B cell (primary cell): ENCODE measurements around the gene CENPVL1. TPM values are rescaled to one million over a fixed set of nuclear protein-coding genes. Genes with fewer than 3 reads are reported as not detected.
"Not testable (repeated sequence)": the region's sequence is repeated elsewhere in the genome, so short reads cannot be mapped to it uniquely, and the experiment has no call there.

Source experiments
- ATAC-seq: fragments of 200-7000 bp; cut with Tn5 transposase; one replicate; pipeline ENCODE4 v1.10.0; 2021; ENCODE audit warnings: low read depth, mild to moderate bottlenecking, moderate number of reproducible peaks, moderate library complexity
- CTCF ChIA-PET: fragments of 350-600 bp; sonication (Branson Sonifier 250); formaldehyde crosslinking; loops from one replicate; lab custom pipeline; 2021; ENCODE audit warnings: antibody characterized with exemption, inconsistent platforms; lab: Charles Lee
- POLR2A ChIA-PET: fragments of 350-600 bp; sonication (Branson Sonifier 250); formaldehyde crosslinking; loops from one replicate; lab custom pipeline; 2021; ENCODE audit warnings: antibody characterized with exemption; lab: Charles Lee
- DNase-seq: peaks from one replicate; pipeline ENCODE4 v3.0.0; 2013
- H2AFZ ChIP-seq: 2 replicates; pipeline ENCODE4 v1.6.1; 2012; ENCODE audit warnings: mild to moderate bottlenecking, low read depth, low read length; ENCODE audit not compliant: insufficient read depth, poor library complexity, severe bottlenecking
- H3K27ac ChIP-seq, 2 donors: 1 replicate in 1 of 2; 2 replicates in 1 of 2; pipeline ENCODE4 v1.5.1; 2012 to 2013; ENCODE audit warnings: low read length in 2 of 2, mild to moderate bottlenecking in 2 of 2, moderate library complexity in 1 of 2
- H3K27me3 ChIP-seq, 4 experiments: fragments of 200-600 bp in 1 of 4; sonication (generic) in 1 of 4; replicated peaks in 1 of 4; 1 replicate in 2 of 4; 2 replicates in 2 of 4; pipeline versions ENCODE4 v1.6.1 to v1.7.0; 2013 to 2016; ENCODE audit warnings: low read length in 3 of 4, mild to moderate bottlenecking in 2 of 4, mixed read lengths in 1 of 4, moderate library complexity in 1 of 4; ENCODE audit not compliant: insufficient read depth in 4 of 4, control insufficient read depth in 3 of 4; ENCODE audit errors: control extremely low read depth in 1 of 4
- H3K36me3 ChIP-seq, 2 experiments: replicated peaks in 1 of 2; 1 replicate in 1 of 2; 2 replicates in 1 of 2; pipeline versions ENCODE4 v1.6.1 to v1.7.1; 2013; ENCODE audit warnings: low read length in 1 of 2; ENCODE audit not compliant: insufficient read depth in 2 of 2, control insufficient read depth in 1 of 2; ENCODE audit errors: control extremely low read depth in 1 of 2, extremely low read depth in 1 of 2
- H3K4me1 ChIP-seq, 2 donors: fragments of 200-600 bp in 1 of 2; sonication (generic) in 1 of 2; 1 replicate in 1 of 2; 2 replicates in 1 of 2; pipeline versions ENCODE4 v1.5.1 to v1.6.1; 2013 to 2017; ENCODE audit warnings: low read length in 2 of 2; ENCODE audit not compliant: control insufficient read depth in 2 of 2, insufficient read depth in 2 of 2
- H3K4me2 ChIP-seq: replicated peaks from 2 replicates; pipeline ENCODE3; 2012; ENCODE audit warnings: mild to moderate bottlenecking, low read depth, low read length; ENCODE audit not compliant: poor library complexity, severe bottlenecking
- H3K4me3 ChIP-seq, 5 experiments: fragments of 200-600 bp in 1 of 5; sonication (generic) in 1 of 5; 1 replicate in 3 of 5; 2 replicates in 2 of 5; pipeline versions ENCODE4 v1.5.1 to v1.7.0; 2011 to 2016; ENCODE audit warnings: low read length in 4 of 5, mild to moderate bottlenecking in 4 of 5, low read depth in 2 of 5, control low read depth in 1 of 5, moderate library complexity in 1 of 5; ENCODE audit not compliant: insufficient read depth in 1 of 5; ENCODE audit errors: control extremely low read depth in 1 of 5, extremely low read depth in 1 of 5
- H3K79me2 ChIP-seq: fragments of 200-600 bp; sonication (generic); one replicate; pipeline ENCODE4 v1.6.0; 2016; ENCODE audit warnings: low read length; ENCODE audit not compliant: control insufficient read depth, insufficient read depth
- H3K9ac ChIP-seq: fragments of 200-600 bp; sonication (generic); 2 replicates; pipeline ENCODE4 v1.6.1; 2017; ENCODE audit warnings: mild to moderate bottlenecking, low read length, moderate library complexity
- H3K9me3 ChIP-seq, 3 donors: one replicate each; pipeline versions ENCODE4 v1.6.1 to v1.7.1; 2013; ENCODE audit warnings: low read length in 2 of 3; ENCODE audit not compliant: control insufficient read depth in 2 of 3, insufficient read depth in 1 of 3; ENCODE audit errors: control extremely low read depth in 1 of 3
- H4K20me1 ChIP-seq: 2 replicates; pipeline ENCODE4 v1.6.0; 2012; ENCODE audit warnings: mild to moderate bottlenecking, low read length; ENCODE audit not compliant: insufficient read depth, control insufficient read depth, poor library complexity, severe bottlenecking
- H3K27ac Mint-ChIP-seq: one replicate; pipeline ENCODE4 v1.8.0; 2021; ENCODE audit warnings: mixed read lengths
- H3K27me3 Mint-ChIP-seq: one replicate; pipeline ENCODE4 v1.8.0; 2021; ENCODE audit warnings: mixed read lengths
- H3K4me1 Mint-ChIP-seq: one replicate; pipeline ENCODE4 v1.8.0; 2021; ENCODE audit warnings: mixed read lengths
- H3K4me3 Mint-ChIP-seq: one replicate; pipeline ENCODE4 v1.8.0; 2021; ENCODE audit warnings: mixed read lengths
- H3K9me3 Mint-ChIP-seq: one replicate; pipeline ENCODE4 v1.8.0; 2022; ENCODE audit warnings: mixed read lengths; ENCODE audit not compliant: insufficient read depth
- CTCF ChIP-seq: fragments of 200-600 bp; IDR thresholded peaks from one replicate; pipeline ENCODE4 v1.8.0; 2022; ENCODE audit warnings: antibody characterized with exemption, mild to moderate bottlenecking
- EZH2 ChIP-seq: IDR thresholded peaks from 2 replicates; pipeline ENCODE4 v1.6.1; 2012; ENCODE audit warnings: borderline replicate concordance, low read depth, mild to moderate bottlenecking, moderate library complexity, low read length; ENCODE audit not compliant: insufficient read depth, poor library complexity, severe bottlenecking
- WGBS: methylation state at CpG from one replicate; pipeline ENCODE4 v1.1.5; 2013; ENCODE audit warnings: missing lambda C conversion rate; ENCODE audit not compliant: insufficient coverage; 5-methylcytosine and 5-hydroxymethylcytosine counted together
- intact Hi-C: fragments of 100-400 bp; cut with micrococcal nuclease; formaldehyde crosslinking; loops from one replicate; pipeline ENCODE4 v1.10.0; 2022
- polyA plus RNA-seq: library from polyadenylated mRNA; depleted of rRNA; stranded (reverse); fragments of >200 nt; gene quantifications from 2 replicates; pipeline ENCODE4 v1.2.3, GENCODE V29; 2012
- total RNA-seq, 2 donors: library from RNA; stranded (reverse); fragments of 120-200 nt in 1 of 2; gene quantifications; 1 replicate in 1 of 2; 2 replicates in 1 of 2; pipeline versions ENCODE4 v1.2.3 to v1.2.4, GENCODE V29; 2013 to 2022

CENPVL1 gene
- total and polyA plus RNA-seq, 2 donors (not counting 1 experiment from before 2014, with no cell fraction given): not detected

DNA sequence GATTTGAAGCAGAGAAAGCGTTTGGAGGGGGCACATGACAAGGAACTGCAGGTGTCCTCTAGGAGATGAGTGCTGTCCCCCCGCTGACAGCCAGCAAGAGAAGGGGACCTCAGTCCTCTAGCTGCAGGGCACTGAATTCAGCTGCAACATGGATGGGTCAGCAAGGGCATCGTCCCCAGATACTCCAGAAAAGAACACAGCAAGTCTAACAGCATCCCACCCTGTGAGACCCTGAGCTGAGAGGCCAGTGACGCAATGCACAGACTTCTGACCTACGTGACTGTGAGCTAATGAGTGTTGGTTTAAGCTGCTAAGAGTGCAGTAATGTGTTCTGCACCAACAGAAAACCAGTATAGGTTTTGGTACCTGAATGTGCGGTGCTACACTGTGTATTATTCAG is 16.1 kb upstream of the CENPVL1 start:
- no peaks in the 10 kb centered on the region for H3K9me3 Mint-ChIP-seq
- Histone ChIP-seq H3K4me3 (no peak overlapping the region), H2AFZ (no peak overlapping the region), H3K9ac (no peak overlapping the region), H4K20me1 (no peaks in the 10 kb centered on the region), H3K4me2 (no peak overlapping the region), H3K27me3 (no peaks in the 10 kb centered on the region), H3K36me3 (no peaks in the 10 kb centered on the region), H3K79me2 (no peaks in the 10 kb centered on the region), H3K9me3 (no peaks in the 10 kb centered on the region), H3K27ac (no peak overlapping the region), H3K4me1 (no peaks in the 10 kb centered on the region)
- intact Hi-C loops: no loop called here
- no peaks in the 10 kb centered on the region for H3K4me1 Mint-ChIP-seq
- CTCF ChIA-PET: no interaction called here
- ATAC-seq (no peak), DNase-seq (no peak)
- no peak overlapping the region for H3K4me3 Mint-ChIP-seq
- no CpG with 5 or more reads among the region's 6 CpGs for WGBS
- H3K27me3 Mint-ChIP-seq: peaks cover 15% of the 10 kb centered on the region
- TF ChIP-seq EZH2 (no peak), CTCF (no peak)
- H3K27ac Mint-ChIP-seq: no peak overlapping the region
- POLR2A ChIA-PET: no interaction called here

GRCh38 chrX:51697397-51697796 is 12.9 kb upstream of the CENPVL1 start:
- Histone ChIP-seq H3K36me3 (no peaks in the 10 kb centered on the region), H3K9ac (no peak overlapping the region), H3K4me1 (no peaks in the 10 kb centered on the region), H3K27ac (no peak overlapping the region), H3K4me3 (no peak overlapping the region), H4K20me1 (no peaks in the 10 kb centered on the region), H3K4me2 (no peak overlapping the region), H3K9me3 (no peaks in the 10 kb centered on the region), H3K79me2 (no peaks in the 10 kb centered on the region), H3K27me3 (no peaks in the 10 kb centered on the region), H2AFZ (no peak overlapping the region)
- Mint-ChIP-seq H3K4me1 (no peaks in the 10 kb centered on the region), H3K27ac (no peak overlapping the region), H3K9me3 (no peaks in the 10 kb centered on the region), H3K4me3 (no peak overlapping the region), H3K27me3 (peaks cover 15% of the 10 kb centered on the region)
- DNase-seq (no peak), ATAC-seq (no peak)
- ChIA-PET CTCF (no interaction called here), POLR2A (no interaction called here)
- no peak for TF ChIP-seq CTCF
- TF ChIP-seq EZH2: no peak
- intact Hi-C loops: no loop called here
- 99% methylated on average over 8 of the region's 8 CpGs for WGBS

GRCh38 chrX:51712943-51713647 is 2.8 kb downstream of the CENPVL1 start:
- intact Hi-C loops, DNase-seq, H3K4me1 Mint-ChIP-seq, H3K9me3 Mint-ChIP-seq, H3K27me3 Mint-ChIP-seq, H4K20me1 ChIP-seq, H3K4me3 Mint-ChIP-seq, H3K9ac ChIP-seq, ATAC-seq, H2AFZ ChIP-seq, H3K27me3 ChIP-seq, H3K27ac Mint-ChIP-seq, H3K79me2 ChIP-seq, H3K4me1 ChIP-seq, H3K36me3 ChIP-seq, H3K4me3 ChIP-seq, H3K9me3 ChIP-seq, POLR2A ChIA-PET, H3K27ac ChIP-seq, H3K4me2 ChIP-seq, CTCF ChIA-PET: not testable (repeated sequence)
- WGBS: no CpG with 5 or more reads among the region's 18 CpGs
